ENCODE measurements around the gene SYVN1. TPM values are rescaled to one million over a fixed set of nuclear protein-coding genes. Genes with fewer than 3 reads are reported as not detected.

SYVN1 gene
- polyA plus RNA-seq, 1 of the 3 experiments (the other 2 are of a cell fraction), result 31.9 TPM

DNA sequence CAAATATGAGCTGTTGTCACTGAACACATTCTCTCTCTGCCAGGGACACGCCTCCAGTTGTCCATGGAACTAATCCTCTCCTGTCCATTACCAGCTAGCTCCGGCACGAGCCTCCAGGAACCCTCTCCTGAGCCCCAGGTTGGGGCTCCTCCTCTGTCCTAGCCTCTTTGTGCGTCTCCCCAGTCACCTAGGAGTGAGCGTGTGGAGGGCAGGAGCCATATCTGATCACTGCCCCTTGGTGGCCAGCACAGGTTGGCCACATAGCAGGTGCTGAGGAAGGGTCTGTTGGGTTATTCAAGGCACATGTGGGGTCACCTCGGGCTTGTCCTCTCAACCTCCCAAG is 2.5 kb downstream of the SYVN1 start:
- no peak overlapping the region for H3K4me3 ChIP-seq (ENCODE audit: low read depth in 2 of 2, low read length in 1 of 2)
- WGBS (ENCODE audit: low lambda C conversion rate), result 95% methylated on average over 5 of the region's 6 CpGs
- H3K9ac ChIP-seq, result no peak overlapping the region
- TF ChIP-seq POLR2AphosphoS5 (IDR thresholded peaks at IDR 0.05; ENCODE audit: low read depth, low read length) (no peak), ELF1 (IDR thresholded peaks at IDR 0.05) (no peak), CHD2 (IDR thresholded peaks at IDR 0.05; ENCODE audit: low read length, partially characterized antibody) (no peak), JUND (IDR thresholded peaks at IDR 0.05) (no peak), FOXM1 (IDR thresholded peaks at IDR 0.05; ENCODE audit: low read depth) (no peak), TEAD4 (IDR thresholded peaks at IDR 0.05; ENCODE audit: borderline replicate concordance, insufficient read depth) (no peak), GABPA (IDR thresholded peaks at IDR 0.05; ENCODE audit: low read depth) (no peak)
- TF ChIP-seq, protein P1, sequence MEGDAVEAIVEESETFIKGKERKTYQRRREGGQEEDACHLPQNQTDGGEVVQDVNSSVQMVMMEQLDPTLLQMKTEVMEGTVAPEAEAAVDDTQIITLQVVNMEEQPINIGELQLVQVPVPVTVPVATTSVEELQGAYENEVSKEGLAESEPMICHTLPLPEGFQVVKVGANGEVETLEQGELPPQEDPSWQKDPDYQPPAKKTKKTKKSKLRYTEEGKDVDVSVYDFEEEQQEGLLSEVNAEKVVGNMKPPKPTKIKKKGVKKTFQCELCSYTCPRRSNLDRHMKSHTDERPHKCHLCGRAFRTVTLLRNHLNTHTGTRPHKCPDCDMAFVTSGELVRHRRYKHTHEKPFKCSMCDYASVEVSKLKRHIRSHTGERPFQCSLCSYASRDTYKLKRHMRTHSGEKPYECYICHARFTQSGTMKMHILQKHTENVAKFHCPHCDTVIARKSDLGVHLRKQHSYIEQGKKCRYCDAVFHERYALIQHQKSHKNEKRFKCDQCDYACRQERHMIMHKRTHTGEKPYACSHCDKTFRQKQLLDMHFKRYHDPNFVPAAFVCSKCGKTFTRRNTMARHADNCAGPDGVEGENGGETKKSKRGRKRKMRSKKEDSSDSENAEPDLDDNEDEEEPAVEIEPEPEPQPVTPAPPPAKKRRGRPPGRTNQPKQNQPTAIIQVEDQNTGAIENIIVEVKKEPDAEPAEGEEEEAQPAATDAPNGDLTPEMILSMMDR (IDR thresholded peaks at IDR 0.05), result no peak
- TF ChIP-seq, protein P2, sequence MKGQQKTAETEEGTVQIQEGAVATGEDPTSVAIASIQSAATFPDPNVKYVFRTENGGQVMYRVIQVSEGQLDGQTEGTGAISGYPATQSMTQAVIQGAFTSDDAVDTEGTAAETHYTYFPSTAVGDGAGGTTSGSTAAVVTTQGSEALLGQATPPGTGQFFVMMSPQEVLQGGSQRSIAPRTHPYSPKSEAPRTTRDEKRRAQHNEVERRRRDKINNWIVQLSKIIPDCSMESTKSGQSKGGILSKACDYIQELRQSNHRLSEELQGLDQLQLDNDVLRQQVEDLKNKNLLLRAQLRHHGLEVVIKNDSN (IDR thresholded peaks at IDR 0.05; ENCODE audit: borderline replicate concordance, low read depth), result no peak
- TF ChIP-seq, protein P3, sequence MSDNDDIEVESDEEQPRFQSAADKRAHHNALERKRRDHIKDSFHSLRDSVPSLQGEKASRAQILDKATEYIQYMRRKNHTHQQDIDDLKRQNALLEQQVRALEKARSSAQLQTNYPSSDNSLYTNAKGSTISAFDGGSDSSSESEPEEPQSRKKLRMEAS (IDR thresholded peaks at IDR 0.05; ENCODE audit: low read depth), result no peak
- TF ChIP-seq, protein P4, sequence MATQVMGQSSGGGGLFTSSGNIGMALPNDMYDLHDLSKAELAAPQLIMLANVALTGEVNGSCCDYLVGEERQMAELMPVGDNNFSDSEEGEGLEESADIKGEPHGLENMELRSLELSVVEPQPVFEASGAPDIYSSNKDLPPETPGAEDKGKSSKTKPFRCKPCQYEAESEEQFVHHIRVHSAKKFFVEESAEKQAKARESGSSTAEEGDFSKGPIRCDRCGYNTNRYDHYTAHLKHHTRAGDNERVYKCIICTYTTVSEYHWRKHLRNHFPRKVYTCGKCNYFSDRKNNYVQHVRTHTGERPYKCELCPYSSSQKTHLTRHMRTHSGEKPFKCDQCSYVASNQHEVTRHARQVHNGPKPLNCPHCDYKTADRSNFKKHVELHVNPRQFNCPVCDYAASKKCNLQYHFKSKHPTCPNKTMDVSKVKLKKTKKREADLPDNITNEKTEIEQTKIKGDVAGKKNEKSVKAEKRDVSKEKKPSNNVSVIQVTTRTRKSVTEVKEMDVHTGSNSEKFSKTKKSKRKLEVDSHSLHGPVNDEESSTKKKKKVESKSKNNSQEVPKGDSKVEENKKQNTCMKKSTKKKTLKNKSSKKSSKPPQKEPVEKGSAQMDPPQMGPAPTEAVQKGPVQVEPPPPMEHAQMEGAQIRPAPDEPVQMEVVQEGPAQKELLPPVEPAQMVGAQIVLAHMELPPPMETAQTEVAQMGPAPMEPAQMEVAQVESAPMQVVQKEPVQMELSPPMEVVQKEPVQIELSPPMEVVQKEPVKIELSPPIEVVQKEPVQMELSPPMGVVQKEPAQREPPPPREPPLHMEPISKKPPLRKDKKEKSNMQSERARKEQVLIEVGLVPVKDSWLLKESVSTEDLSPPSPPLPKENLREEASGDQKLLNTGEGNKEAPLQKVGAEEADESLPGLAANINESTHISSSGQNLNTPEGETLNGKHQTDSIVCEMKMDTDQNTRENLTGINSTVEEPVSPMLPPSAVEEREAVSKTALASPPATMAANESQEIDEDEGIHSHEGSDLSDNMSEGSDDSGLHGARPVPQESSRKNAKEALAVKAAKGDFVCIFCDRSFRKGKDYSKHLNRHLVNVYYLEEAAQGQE (IDR thresholded peaks at IDR 0.05; ENCODE audit: low read depth, low read length), result no peak
- H3K9me2 ChIP-seq, result no peaks in the 10 kb centered on the region
- no peak overlapping the region for H3K4me2 ChIP-seq
- no peak overlapping the region for H3K27ac ChIP-seq (ENCODE audit: low read depth in 2 of 2, low read length in 1 of 2)
- POLR2A ChIA-PET, result interaction anchor here (1.1 to 1.4 kb wide), 2 partner anchors 10 to 14 kb away, joined by 3 to 8 read pairs; partner anchors contain the start of genes FAU, MRPL49 and ZNHIT2
- H3K27me3 ChIP-seq (ENCODE audit: insufficient read depth), result no peaks in the 10 kb centered on the region
- peaks cover 0 to 28% of the 10 kb centered on the region in 2 experiments; a peak in 2 of 4 replicates for H3K4me1 ChIP-seq (ENCODE audit: control insufficient read depth in 1 of 2, insufficient read depth in 2 of 2, low read depth in 1 of 2, low read length in 1 of 2)
- H3K9me3 ChIP-seq, result no peaks in the 10 kb centered on the region
- CTCF ChIA-PET, result interaction anchor here (2.4 to 4.3 kb wide), 3 partner anchors 15 to 22 kb away, joined by 6 to 23 read pairs (median 22); partner anchors contain the start of genes TM7SF2 and ZNHIT2
- H3K36me3 ChIP-seq (replicated peaks in 1 of 2; ENCODE audit: control insufficient read depth in 1 of 2, insufficient read depth in 2 of 2, low read length in 1 of 2), result peaks cover 19 to 54% of the 10 kb centered on the region in 2 experiments
- peaks cover 9% of the 10 kb centered on the region for H3F3A ChIP-seq (replicated peaks; ENCODE audit: insufficient read depth)
- H4K20me1 ChIP-seq (ENCODE audit: insufficient read depth), result no peaks in the 10 kb centered on the region; the same call in 1 of the 2 replicates
- no peak for DNase-seq
- peaks cover 28% of the 10 kb centered on the region; the same call in 1 of the 2 replicates for H3K79me2 ChIP-seq (ENCODE audit: insufficient read depth)
- no peak overlapping the region for H2AFZ ChIP-seq (ENCODE audit: low read depth)
